Heart right ventricle (tissue), 16 donors: ENCODE measurements around the gene ZSWIM3. TPM values are rescaled to one million over a fixed set of nuclear protein-coding genes. Genes with fewer than 3 reads are reported as not detected.

Experiments
- ATAC-seq, 8 donors: fragments of 200-7000 bp; cut with Tn5 transposase; one replicate each; pipeline ENCODE4 v1.9.1; 2020; ENCODE audit warnings: mild to moderate bottlenecking in 8 of 8, moderate library complexity in 8 of 8, moderate number of reproducible peaks in 1 of 8
- DNase-seq, 2 donors: peaks; one replicate each; pipeline ENCODE4 v3.0.0-alpha.2; 2020
- H3K27ac ChIP-seq, 10 donors: fragments of 200-600 bp; sonication (generic) in 2 of 10; one replicate each; pipeline versions ENCODE4 v1.5.0 to v1.8.0; 2020 to 2022; ENCODE audit warnings: mild to moderate bottlenecking in 3 of 10
- H3K27me3 ChIP-seq, 7 donors: fragments of 200-600 bp; one replicate each; pipeline ENCODE4 v1.8.0; 2021 to 2022; ENCODE audit warnings: mild to moderate bottlenecking in 2 of 7
- H3K36me3 ChIP-seq, 9 donors: fragments of 200-600 bp; sonication (generic) in 1 of 9; one replicate each; pipeline versions ENCODE4 v1.5.0 to v1.8.0; 2020 to 2022; ENCODE audit warnings: mild to moderate bottlenecking in 2 of 9
- H3K4me1 ChIP-seq, 9 donors: fragments of 200-600 bp; sonication (generic) in 1 of 9; one replicate each; pipeline versions ENCODE4 v1.5.0 to v1.8.0; 2020 to 2022; ENCODE audit warnings: mild to moderate bottlenecking in 4 of 9
- H3K4me3 ChIP-seq, 10 donors: fragments of 200-600 bp; sonication (generic) in 2 of 10; one replicate each; pipeline versions ENCODE4 v1.5.0 to v1.8.0; 2020 to 2022; ENCODE audit warnings: mild to moderate bottlenecking in 7 of 10, moderate library complexity in 2 of 10
- H3K9me3 ChIP-seq, 11 donors: fragments of 200-600 bp in 10 of 11; sonication (generic) in 2 of 11; one replicate each; pipeline versions ENCODE4 v1.5.0 to v1.8.0; 2013 to 2022; ENCODE audit warnings: mild to moderate bottlenecking in 2 of 11, control low read depth in 1 of 11, moderate library complexity in 1 of 11
- WGBS, 2 donors: extraction: QIAGEN DNeasy Blood & Tissue Kit; methylation state at CpG; one replicate each; pipeline ENCODE4 v1.1.7; 2013; ENCODE audit warnings: inconsistent platforms in 1 of 2; 5-methylcytosine and 5-hydroxymethylcytosine counted together
- intact Hi-C, 10 donors: fragments of 100-400 bp; cut with DNase I; formaldehyde crosslinking; loops; one replicate each; pipeline versions ENCODE4 v1.11.1 to v1.14.2; 2022
- long read RNA-seq, 3 donors: library from polyadenylated mRNA; unstranded; transcript quantifications; one replicate each; pipeline ENCODE4 v2.0.0, GENCODE V29; 2020 to 2021
- polyA plus RNA-seq, 2 donors: library from polyadenylated mRNA; stranded (reverse); fragments of 200-250 nt; gene quantifications; one replicate each; pipeline ENCODE4 v1.2.3, GENCODE V29; 2013
- total RNA-seq, 10 donors: library from RNA; stranded (reverse); fragmentation: NEBNext Ultra II Directional in 3 of 10; extraction: Animal tissue kit (Norgen Biotek cat#: 25700) in 3 of 10; gene quantifications; one replicate each; pipeline versions ENCODE4 v1.2.1 to v1.2.4, GENCODE V29; 2021 to 2023
- TF ChIP-seq, protein P1 (sequence below), 9 donors: fragments of 200-600 bp; sonication (generic) in 2 of 9; IDR thresholded peaks; one replicate each; pipeline versions ENCODE4 v1.5.0 to v1.8.0; 2021 to 2022; ENCODE audit warnings: antibody characterized with exemption in 9 of 9, mild to moderate bottlenecking in 5 of 9, moderate library complexity in 1 of 9
- donor health status: Arrhythmogenic right ventricular cardiomyopathy.
- donor health status: ischemic (EF 13 %, LVEDD 7.1; RV severe dilation, severe dysfunction).
- donor health status: healthy with polysubstance abuse.
- donor health status: DM: no; HTN: yes; CAD: no.
- donor health status: DM: no; HTN: no; CAD: no.
- donor health status: ischemic (EF 25% LVEDD 6.9; RV normal size, moderate dysfunction).
- donor health status: ischemic (EF 25% LVEDD 5.7; RV mildly dilated, moderate dysfunction).
- donor health status: healthy.
- donor health status: DM: yes; HTN: yes; CAD: no.
- donor health status: Ischemic cardiomyopathy.
- donor health status: ischemic (EF 35%, LVEDD 5.7; RV mildly dilated, moderate dysfunction).
- donor health status: nonischemic (EF 11% LVEDD 7.7; RV severe dilation, severe dysfunction).
- donor health status: DM: yes; HTN: yes; CAD: no.
- donor health status: PGD.
- donor health status: ischemic (EF 29% LVEDD 5.4; RV normal size, mild dysfunction).
- donor health status: nonischemic (EF 23%, LVEDD 6.1; RV moderate dilation, normal function).

Gene ZSWIM3
- 1 to 10 TPM; 1.4 to 2.5 (median 2.0) TPM for total RNA-seq
- polyA plus RNA-seq, result 1 to 10 TPM; 1.5 to 1.6 TPM
- long read RNA-seq, donor 1, partial matches to known transcripts, result 0 of 2 reads
- long read RNA-seq, donor 1, other reads (novel, unspliced or antisense), result 0 of 2 reads
- long read RNA-seq, donor 2, partial matches to known transcripts, result 0 of 2 reads
- long read RNA-seq, donor 2, other reads (novel, unspliced or antisense), result 0 of 2 reads
- long read RNA-seq, donor 3, transcript ZSWIM3-201 (2 exons, 2,773 nt), result major isoform, 5 of 6 reads
- long read RNA-seq, donor 3, partial matches to known transcripts, result 0 of 6 reads
- long read RNA-seq, donor 3, other reads (novel, unspliced or antisense), result 1 of 6 reads

DNA sequence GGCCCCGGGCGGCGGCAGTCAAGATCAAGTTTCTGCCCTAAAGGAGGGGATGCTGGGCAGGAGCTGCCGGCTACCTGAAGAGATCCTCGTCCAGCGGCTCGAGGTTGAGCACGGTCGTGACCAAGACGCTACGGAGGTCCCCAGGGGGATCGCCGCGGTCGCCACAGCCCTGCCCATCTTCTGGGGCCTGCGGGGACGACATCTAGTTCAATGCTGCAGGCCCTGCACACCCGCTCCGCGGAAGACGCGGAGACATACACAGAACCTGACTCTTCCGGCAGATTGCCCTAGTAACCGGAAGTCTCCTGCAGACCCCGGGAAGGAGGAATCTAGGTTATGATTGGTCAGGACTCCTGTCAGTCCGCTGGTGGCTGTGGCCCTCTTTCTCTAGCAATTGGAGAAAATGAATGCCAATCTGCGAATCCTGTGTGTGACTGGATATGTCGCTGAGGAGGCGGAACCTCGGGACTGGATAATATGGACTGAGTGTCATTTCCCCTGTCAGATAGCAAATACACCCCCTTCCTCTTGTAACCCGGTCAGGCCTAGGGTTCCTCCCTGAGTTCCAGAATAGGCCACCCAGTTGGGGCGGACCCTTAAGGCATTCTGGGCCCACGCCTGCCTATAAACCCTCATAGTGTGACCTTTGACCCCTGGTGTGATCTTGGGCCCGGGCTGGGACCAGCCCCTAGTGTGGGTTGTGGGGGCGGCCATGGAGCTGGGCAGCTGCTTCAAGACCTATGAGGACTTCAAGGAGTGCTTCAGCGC, at the start of gene ZSWIM3, which contains the start of gene ACOT8:
ZSWIM3 (plus strand) TSS at position 501 of the 768 bp plus-strand sequence; CDS start at position 713, 212 bp downstream.
ACOT8 (minus strand) TSS at position 279 of the 768 bp plus-strand sequence; CDS start at position 202, 77 bp downstream.
- Histone ChIP-seq H3K27me3 (no peaks in the 10 kb centered on the region), H3K27ac (peak within 1 kb of the TSS; percentile 7 to 96 (median 87)), H3K4me1 (peaks cover 10 to 42% (median 35%) of the 10 kb centered on the region in 9 donors), H3K4me3 (peak within 1 kb of the TSS; percentile 60 to 99 (median 86)), H3K36me3 (peaks cover 0 to 36% (median 0%) of the 10 kb centered on the region in 9 donors), H3K9me3 (no peaks in the 10 kb centered on the region)
- ATAC-seq (peak; percentile 97 to 99 (median 99)), DNase-seq (peak; percentile 80 to 100)
- WGBS, 2 donors, result 1% methylated on average over 36 of the region's 36 CpGs
- TF ChIP-seq, protein P1, sequence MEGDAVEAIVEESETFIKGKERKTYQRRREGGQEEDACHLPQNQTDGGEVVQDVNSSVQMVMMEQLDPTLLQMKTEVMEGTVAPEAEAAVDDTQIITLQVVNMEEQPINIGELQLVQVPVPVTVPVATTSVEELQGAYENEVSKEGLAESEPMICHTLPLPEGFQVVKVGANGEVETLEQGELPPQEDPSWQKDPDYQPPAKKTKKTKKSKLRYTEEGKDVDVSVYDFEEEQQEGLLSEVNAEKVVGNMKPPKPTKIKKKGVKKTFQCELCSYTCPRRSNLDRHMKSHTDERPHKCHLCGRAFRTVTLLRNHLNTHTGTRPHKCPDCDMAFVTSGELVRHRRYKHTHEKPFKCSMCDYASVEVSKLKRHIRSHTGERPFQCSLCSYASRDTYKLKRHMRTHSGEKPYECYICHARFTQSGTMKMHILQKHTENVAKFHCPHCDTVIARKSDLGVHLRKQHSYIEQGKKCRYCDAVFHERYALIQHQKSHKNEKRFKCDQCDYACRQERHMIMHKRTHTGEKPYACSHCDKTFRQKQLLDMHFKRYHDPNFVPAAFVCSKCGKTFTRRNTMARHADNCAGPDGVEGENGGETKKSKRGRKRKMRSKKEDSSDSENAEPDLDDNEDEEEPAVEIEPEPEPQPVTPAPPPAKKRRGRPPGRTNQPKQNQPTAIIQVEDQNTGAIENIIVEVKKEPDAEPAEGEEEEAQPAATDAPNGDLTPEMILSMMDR (IDR thresholded peaks at IDR 0.05), result no peak
- intact Hi-C loops, result loop anchor here in 1 of 10 donors (2.0 kb wide), 1 partner anchor 22 kb away; no protein-coding TSS in a partner anchor

- no peak overlapping the region for H3K27ac ChIP-seq
- H3K27me3 ChIP-seq, result no peaks in the 10 kb centered on the region
- H3K9me3 ChIP-seq, result no peaks in the 10 kb centered on the region
- peaks cover 0 to 66% (median 46%) of the 10 kb centered on the region in 9 donors for H3K36me3 ChIP-seq
- DNase-seq (no peak), ATAC-seq (no peak)
- TF ChIP-seq, protein P1 (IDR thresholded peaks at IDR 0.05), result no peak
- intact Hi-C loops, result no loop called here
- no peak overlapping the region for H3K4me3 ChIP-seq
- WGBS, 2 donors, result 90 to 91% methylated on average over 8 of the region's 8 CpGs
- peaks cover 0 to 19% (median 13%) of the 10 kb centered on the region in 9 donors for H3K4me1 ChIP-seq
These were observed 47.0 kb upstream of the ZSWIM3 start for GRCh38 chr20:45810191-45810970.

- WGBS, 2 donors, result 0 to 1% methylated on average over 65 of the region's 65 CpGs
These were observed 45.0 kb upstream of the ZSWIM3 start, which contains the start of gene UBE2C for GRCh38 chr20:45812157-45813005. Gene UBE2C, plus strand, starts transcription at chr20:45812644. Its CDS starts 52 bp downstream, at chr20:45812696.

More at GRCh38 chr20:45812157-45813005, 45.0 kb upstream of the ZSWIM3 start, which contains the start of gene UBE2C:
- TF ChIP-seq, protein P1 (IDR thresholded peaks at IDR 0.05), result peak in 1 of 9 donors; percentile 16
- H3K36me3 ChIP-seq, result peaks cover 0 to 50% (median 35%) of the 10 kb centered on the region in 9 donors
- no peaks in the 10 kb centered on the region for H3K9me3 ChIP-seq
- intact Hi-C loops, result no loop called here
- DNase-seq, result peak; percentile 93 to 99
- ATAC-seq, result peak; percentile 98 to 99 (median 99)
- H3K4me3 ChIP-seq, result peak within 1 kb of the TSS; percentile 33 to 75 (median 60)
- H3K27ac ChIP-seq, result peak within 1 kb of the TSS in 6 of 10 donors; percentile 33 to 61 (median 44)
- H3K27me3 ChIP-seq, result no peaks in the 10 kb centered on the region
- H3K4me1 ChIP-seq, result peaks cover 0 to 19% (median 14%) of the 10 kb centered on the region in 9 donors
